Nephron (organoid): Measurements from ENCODE around the gene MAMDC4.

Experiments used
- H3K27ac Mint-ChIP-seq, 3 experiments: 2 replicates each; pipeline ENCODE4 v1.8.0; 2020; ENCODE audit warnings: mixed read lengths in 3 of 3, mild to moderate bottlenecking in 2 of 3, moderate library complexity in 1 of 3
- H3K27me3 Mint-ChIP-seq: 2 replicates; pipeline ENCODE4 v1.8.0; 2021; ENCODE audit warnings: low read depth, mild to moderate bottlenecking, moderate library complexity, mixed read lengths
- H3K36me3 Mint-ChIP-seq: 2 replicates; pipeline ENCODE4 v1.8.0; 2020; ENCODE audit warnings: low read depth, mixed read lengths
- H3K4me1 Mint-ChIP-seq: 2 replicates; pipeline ENCODE4 v1.8.0; 2020; ENCODE audit warnings: mixed read lengths
- H3K4me3 Mint-ChIP-seq, 3 experiments: 2 replicates each; pipeline ENCODE4 v1.8.0; 2020; ENCODE audit warnings: mild to moderate bottlenecking in 3 of 3, mixed read lengths in 3 of 3, moderate library complexity in 2 of 3
- H3K9me3 Mint-ChIP-seq: 2 replicates; pipeline ENCODE4 v1.8.0; 2020; ENCODE audit warnings: mixed read lengths
- TF ChIP-seq, protein P1 (sequence below), 3 experiments: fragments of 200-600 bp; sonication (generic); IDR thresholded peaks; one replicate each; pipeline ENCODE4 v1.5.0; 2021; ENCODE audit warnings: antibody characterized with exemption in 3 of 3; ENCODE audit not compliant: unreplicated experiment in 3 of 3

Gene MAMDC4

DNA sequence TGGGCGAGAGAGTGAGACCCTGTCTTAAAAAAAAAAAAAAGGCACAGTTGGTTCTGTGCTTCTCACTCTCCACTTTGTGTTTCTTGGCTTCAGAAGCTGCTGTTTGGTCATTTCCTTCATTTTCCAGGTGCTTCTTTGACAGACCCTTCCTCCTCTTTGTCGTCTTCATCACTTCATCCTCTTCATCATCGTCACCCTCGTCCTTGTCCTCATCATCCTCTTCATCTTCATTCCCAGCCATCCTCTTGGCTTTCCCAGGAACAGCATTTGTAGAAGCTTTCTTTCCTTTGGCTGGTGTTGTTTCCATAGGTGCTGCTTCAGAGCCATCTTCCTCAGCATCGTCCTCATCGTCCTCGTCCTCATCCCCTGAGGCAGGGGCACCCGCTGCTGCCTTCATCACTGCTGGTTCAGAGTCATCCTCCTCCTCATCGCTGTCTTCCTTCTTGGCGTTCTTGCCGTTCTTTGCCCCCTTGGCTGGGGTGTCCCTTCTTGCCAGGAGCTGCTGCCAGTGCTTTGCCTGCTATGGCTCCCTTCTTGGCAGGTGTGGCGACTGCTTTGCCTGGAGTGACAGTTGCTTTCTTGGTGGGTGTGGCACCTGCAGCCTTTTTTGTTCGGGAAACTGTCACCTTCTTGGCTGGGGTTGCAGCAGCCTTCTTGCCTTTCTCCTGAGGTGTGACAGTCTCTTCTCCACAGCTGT, 37.3 kb upstream of the MAMDC4 start:
- peaks cover 53% of the 10 kb centered on the region for H3K36me3 Mint-ChIP-seq
- no peaks in the 10 kb centered on the region for H3K27me3 Mint-ChIP-seq
- TF ChIP-seq, protein P1, sequence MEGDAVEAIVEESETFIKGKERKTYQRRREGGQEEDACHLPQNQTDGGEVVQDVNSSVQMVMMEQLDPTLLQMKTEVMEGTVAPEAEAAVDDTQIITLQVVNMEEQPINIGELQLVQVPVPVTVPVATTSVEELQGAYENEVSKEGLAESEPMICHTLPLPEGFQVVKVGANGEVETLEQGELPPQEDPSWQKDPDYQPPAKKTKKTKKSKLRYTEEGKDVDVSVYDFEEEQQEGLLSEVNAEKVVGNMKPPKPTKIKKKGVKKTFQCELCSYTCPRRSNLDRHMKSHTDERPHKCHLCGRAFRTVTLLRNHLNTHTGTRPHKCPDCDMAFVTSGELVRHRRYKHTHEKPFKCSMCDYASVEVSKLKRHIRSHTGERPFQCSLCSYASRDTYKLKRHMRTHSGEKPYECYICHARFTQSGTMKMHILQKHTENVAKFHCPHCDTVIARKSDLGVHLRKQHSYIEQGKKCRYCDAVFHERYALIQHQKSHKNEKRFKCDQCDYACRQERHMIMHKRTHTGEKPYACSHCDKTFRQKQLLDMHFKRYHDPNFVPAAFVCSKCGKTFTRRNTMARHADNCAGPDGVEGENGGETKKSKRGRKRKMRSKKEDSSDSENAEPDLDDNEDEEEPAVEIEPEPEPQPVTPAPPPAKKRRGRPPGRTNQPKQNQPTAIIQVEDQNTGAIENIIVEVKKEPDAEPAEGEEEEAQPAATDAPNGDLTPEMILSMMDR (IDR thresholded peaks at IDR 0.05; ENCODE audit: unreplicated experiment in 3 of 3) = no peak
- H3K9me3 Mint-ChIP-seq = no peaks in the 10 kb centered on the region
- peak overlapping the region in 1 of 3 experiments; percentile 7 for H3K4me3 Mint-ChIP-seq
- peak overlapping the region in 1 of 3 experiments; percentile 47 for H3K27ac Mint-ChIP-seq
- H3K4me1 Mint-ChIP-seq = peaks cover 16% of the 10 kb centered on the region

- Mint-ChIP-seq H3K27ac (no peak overlapping the region), H3K9me3 (no peaks in the 10 kb centered on the region), H3K4me3 (no peak overlapping the region), H3K36me3 (peaks cover 49% of the 10 kb centered on the region), H3K4me1 (peaks cover 12% of the 10 kb centered on the region), H3K27me3 (no peaks in the 10 kb centered on the region)
- TF ChIP-seq, protein P1 (IDR thresholded peaks at IDR 0.05; ENCODE audit: unreplicated experiment in 3 of 3) = no peak
Measured at GRCh38 chr9:136815422-136815782, 36.7 kb upstream of the MAMDC4 start.

GRCh38 chr9:136820971-136821825, 30.9 kb upstream of the MAMDC4 start:
- H3K4me1 Mint-ChIP-seq = peaks cover 12% of the 10 kb centered on the region
- peak overlapping the region; percentile 71 to 79 (median 74) for H3K4me3 Mint-ChIP-seq
- peak overlapping the region; percentile 75 to 92 (median 84) for H3K27ac Mint-ChIP-seq
- TF ChIP-seq, protein P1 (IDR thresholded peaks at IDR 0.05; ENCODE audit: unreplicated experiment in 3 of 3) = no peak
- no peaks in the 10 kb centered on the region for H3K27me3 Mint-ChIP-seq
- H3K36me3 Mint-ChIP-seq = peaks cover 29% of the 10 kb centered on the region
- H3K9me3 Mint-ChIP-seq = no peaks in the 10 kb centered on the region

GRCh38 chr9:136821826-136822544, 30.2 kb upstream of the MAMDC4 start:
- peaks cover 12% of the 10 kb centered on the region for H3K4me1 Mint-ChIP-seq
- H3K27ac Mint-ChIP-seq = no peak overlapping the region
- H3K4me3 Mint-ChIP-seq = no peak overlapping the region
- H3K27me3 Mint-ChIP-seq = no peaks in the 10 kb centered on the region
- peaks cover 25% of the 10 kb centered on the region for H3K36me3 Mint-ChIP-seq
- H3K9me3 Mint-ChIP-seq = no peaks in the 10 kb centered on the region
- TF ChIP-seq, protein P1 (IDR thresholded peaks at IDR 0.05; ENCODE audit: unreplicated experiment in 3 of 3) = no peak

GRCh38 chr9:136823136-136824046, 28.8 kb upstream of the MAMDC4 start:
- no peaks in the 10 kb centered on the region for H3K27me3 Mint-ChIP-seq
- peaks cover 18% of the 10 kb centered on the region for H3K36me3 Mint-ChIP-seq
- peaks cover 12% of the 10 kb centered on the region for H3K4me1 Mint-ChIP-seq
- H3K27ac Mint-ChIP-seq = peak overlapping the region in 2 of 3 experiments; percentile 46 to 50
- no peaks in the 10 kb centered on the region for H3K9me3 Mint-ChIP-seq
- TF ChIP-seq, protein P1 (IDR thresholded peaks at IDR 0.05; ENCODE audit: unreplicated experiment in 3 of 3) = no peak
- H3K4me3 Mint-ChIP-seq = no peak overlapping the region
